Measurements from ENCODE around the gene ZPBP. TPM values are rescaled to one million over a fixed set of nuclear protein-coding genes. Genes with fewer than 3 reads are reported as not detected.

The ZPBP gene
- total RNA-seq, 4 donors from 2014 or later = not detected

DNA sequence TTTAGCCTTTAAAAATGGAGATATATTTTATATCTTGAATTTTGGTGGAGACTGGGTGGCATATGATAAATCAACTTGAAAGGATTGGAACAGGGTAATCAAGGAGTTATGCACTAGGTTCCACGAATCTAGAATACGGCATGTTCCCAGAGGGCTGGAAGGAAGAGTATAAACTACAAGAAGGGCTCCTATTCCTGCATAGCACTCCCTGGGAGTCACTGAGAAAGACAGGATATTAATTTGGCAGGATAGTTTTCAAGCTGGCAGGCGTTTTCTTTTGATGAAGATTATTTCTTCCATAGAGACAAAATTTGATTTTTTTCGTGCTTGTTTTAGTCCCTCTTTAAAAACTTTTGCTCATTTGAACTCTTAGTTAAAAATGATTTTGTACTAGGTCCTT, 199.9 kb downstream of the ZPBP start:
- TF ChIP-seq, protein P1, sequence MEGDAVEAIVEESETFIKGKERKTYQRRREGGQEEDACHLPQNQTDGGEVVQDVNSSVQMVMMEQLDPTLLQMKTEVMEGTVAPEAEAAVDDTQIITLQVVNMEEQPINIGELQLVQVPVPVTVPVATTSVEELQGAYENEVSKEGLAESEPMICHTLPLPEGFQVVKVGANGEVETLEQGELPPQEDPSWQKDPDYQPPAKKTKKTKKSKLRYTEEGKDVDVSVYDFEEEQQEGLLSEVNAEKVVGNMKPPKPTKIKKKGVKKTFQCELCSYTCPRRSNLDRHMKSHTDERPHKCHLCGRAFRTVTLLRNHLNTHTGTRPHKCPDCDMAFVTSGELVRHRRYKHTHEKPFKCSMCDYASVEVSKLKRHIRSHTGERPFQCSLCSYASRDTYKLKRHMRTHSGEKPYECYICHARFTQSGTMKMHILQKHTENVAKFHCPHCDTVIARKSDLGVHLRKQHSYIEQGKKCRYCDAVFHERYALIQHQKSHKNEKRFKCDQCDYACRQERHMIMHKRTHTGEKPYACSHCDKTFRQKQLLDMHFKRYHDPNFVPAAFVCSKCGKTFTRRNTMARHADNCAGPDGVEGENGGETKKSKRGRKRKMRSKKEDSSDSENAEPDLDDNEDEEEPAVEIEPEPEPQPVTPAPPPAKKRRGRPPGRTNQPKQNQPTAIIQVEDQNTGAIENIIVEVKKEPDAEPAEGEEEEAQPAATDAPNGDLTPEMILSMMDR (IDR thresholded peaks at IDR 0.05; ENCODE audit: low read depth) = no peak

DNA sequence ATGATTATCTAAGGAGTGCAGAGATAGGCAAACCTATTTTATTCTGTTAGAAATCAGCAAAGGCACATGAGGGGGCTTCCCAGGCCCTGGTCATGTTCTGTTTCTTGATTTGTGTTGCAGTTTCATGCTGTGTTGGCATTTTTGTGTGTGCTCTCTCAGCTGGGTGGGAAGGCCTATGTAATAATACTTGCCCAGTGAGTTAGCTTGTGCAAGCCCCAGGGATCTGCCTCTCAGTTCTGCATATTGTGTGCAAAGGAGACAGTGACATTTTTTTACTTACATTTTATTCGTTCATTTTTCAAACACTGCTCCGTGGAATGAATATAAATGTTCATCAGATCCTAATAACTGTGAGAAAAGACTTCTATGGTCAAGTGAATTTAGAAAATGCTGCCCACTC, 200.6 kb downstream of the ZPBP start:
- TF ChIP-seq, protein P1 (IDR thresholded peaks at IDR 0.05; ENCODE audit: low read depth) = no peak

Other genes with a start within 250 kb of the ZPBP start
- 10 to 100 TPM in 3 of 4 donors, 1 to 10 TPM in 1; 10.0 to 49.3 (median 21.7) TPM for gene IKZF1, start 211.5 kb upstream of the ZPBP start, total RNA-seq

All from subcutaneous adipose tissue (tissue), 4 donors.